ENCODE measurements around the gene SIN3A. TPM values are rescaled to one million over a fixed set of nuclear protein-coding genes. Genes with fewer than 3 reads are reported as not detected.

Gene SIN3A
- total and polyA plus RNA-seq, 2 of the 8 experiments (the other 6 are each of a cell fraction or from before 2014, with no cell fraction given), result 69.5 to 109 TPM

DNA sequence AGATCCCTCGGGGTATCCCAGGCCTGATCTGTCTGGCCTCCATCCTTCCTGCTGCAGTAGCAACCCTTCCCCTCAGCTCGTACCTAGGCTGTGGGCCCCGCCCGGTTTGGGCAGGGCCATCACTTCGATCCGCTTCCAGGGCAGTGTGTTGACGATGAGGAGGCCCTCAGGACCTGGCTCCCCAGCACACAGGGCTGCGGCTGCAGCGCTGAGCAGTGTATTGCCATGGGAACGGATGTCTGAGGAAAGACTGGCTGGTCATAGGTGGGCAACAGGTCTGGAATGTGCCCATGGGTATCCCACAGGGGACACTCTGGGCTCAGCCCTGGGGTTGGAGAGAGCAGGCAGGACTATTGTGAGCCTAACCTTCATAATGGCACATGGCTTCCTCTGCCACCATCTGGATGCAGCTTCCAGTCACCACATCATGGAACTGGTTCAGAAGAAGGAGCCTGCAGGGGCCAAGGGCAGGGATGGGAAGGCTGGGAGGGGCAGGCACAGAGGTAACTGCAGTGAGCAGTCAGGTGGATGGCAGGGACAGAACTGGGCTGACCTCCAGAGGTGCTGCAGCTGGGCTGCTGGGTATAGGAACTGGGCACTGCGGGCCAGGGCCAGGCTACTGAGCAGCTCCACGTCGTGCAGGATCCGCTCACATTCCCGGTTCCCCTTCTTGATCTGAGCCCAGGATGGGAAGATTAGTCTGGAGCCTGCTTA lies 91.8 kb downstream of the SIN3A start:
- ChIA-PET CTCF (ENCODE audit: partially characterized antibody) (interaction anchor here (1.4 kb wide), 1 partner anchor 8 kb away, joined by 5 read pairs; no protein-coding TSS in a partner anchor), POLR2A (ENCODE audit: partially characterized antibody) (interaction anchor here (0.7 to 6.5 kb wide), 4 partner anchors 9 to 20 kb away, joined by 3 to 69 read pairs (median 6); partner anchors contain the start of genes MAN2C1 and NEIL1)
- H2AFZ ChIP-seq (ENCODE audit: low read length), result no peak overlapping the region
- H3K14ac ChIP-seq (ENCODE audit: insufficient read length), result no peak overlapping the region
- H2BK5ac ChIP-seq (ENCODE audit: low read depth, low read length), result no peak overlapping the region
- H3K36me3 ChIP-seq (ENCODE audit: control insufficient read depth in 2 of 4, insufficient read depth in 4 of 4, low read length in 3 of 4), result peaks cover 0 to 25% (median 3%) of the 10 kb centered on the region in 4 experiments; a peak in 5 of 8 replicates
- H3K79me1 ChIP-seq (ENCODE audit: low read depth, low read length), result no peaks in the 10 kb centered on the region
- no peaks in the 10 kb centered on the region for H3K23me2 ChIP-seq (ENCODE audit: low read depth, low read length)
- no peak overlapping the region for H4K5ac ChIP-seq (ENCODE audit: insufficient read length, low read depth, low read length)
- DNase-seq (ENCODE audit: low read depth in 1 of 2, low spot score in 2 of 2), result no peak
- no peak overlapping the region for H2BK20ac ChIP-seq (ENCODE audit: low read length)
- no peak overlapping the region for H3K4ac ChIP-seq (replicated peaks; ENCODE audit: insufficient read length, low read depth, low read length)
- H3K4me3 ChIP-seq (ENCODE audit: extremely low read depth in 1 of 4, insufficient read depth in 2 of 4, low read depth in 3 of 4, low read length in 4 of 4), result no peak overlapping the region
- no peak overlapping the region for H3K4me2 ChIP-seq (ENCODE audit: insufficient read depth in 1 of 2, low read depth in 2 of 2, low read length in 2 of 2)
- no peak overlapping the region for H2AK5ac ChIP-seq (ENCODE audit: low read depth, low read length)
- H3K27me3 ChIP-seq (replicated peaks in 1 of 4; ENCODE audit: control insufficient read depth in 3 of 4, extremely low read depth in 1 of 4, insufficient read depth in 3 of 4, low read length in 3 of 4), result no peaks in the 10 kb centered on the region
- H3K23ac ChIP-seq (ENCODE audit: insufficient read length), result no peak overlapping the region
- H3K9ac ChIP-seq (replicated peaks in 1 of 4; ENCODE audit: extremely low read depth in 1 of 4, low read depth in 3 of 4, low read length in 3 of 4), result no peak overlapping the region
- H4K91ac ChIP-seq (replicated peaks; ENCODE audit: insufficient read length, low read length), result no peak overlapping the region
- no peak overlapping the region for H3K56ac ChIP-seq (replicated peaks; ENCODE audit: insufficient read length, low read depth, low read length)
- H3K4me1 ChIP-seq (replicated peaks in 1 of 4; ENCODE audit: control insufficient read depth in 3 of 4, insufficient read depth in 4 of 4, low read length in 3 of 4), result no peaks in the 10 kb centered on the region
- 90% methylated on average over 15 of the region's 15 CpGs; no CpG with 5 or more reads in 1 of the 2 experiments for WGBS, 2 experiments (ENCODE audit: extremely low coverage in 1 of 2, insufficient coverage in 1 of 2, insufficient read length in 1 of 2, insufficient replicate concordance in 2 of 2, low coverage in 1 of 2, low lambda C conversion rate in 2 of 2, missing lambda C conversion rate in 1 of 2)
- H2BK12ac ChIP-seq (ENCODE audit: low read depth, low read length), result no peak overlapping the region
- H2BK15ac ChIP-seq (ENCODE audit: low read length), result no peak overlapping the region
- no peak overlapping the region for H4K8ac ChIP-seq (ENCODE audit: extremely low read depth, insufficient read depth, low read length)
- H3K79me2 ChIP-seq (ENCODE audit: control insufficient read depth in 1 of 2, insufficient read depth in 2 of 2, low read length in 2 of 2), result no peaks in the 10 kb centered on the region
- no peaks in the 10 kb centered on the region for H3K9me3 ChIP-seq (ENCODE audit: insufficient read depth in 2 of 2, low read depth in 1 of 2, low read length in 1 of 2)
- no peak for FAIRE-seq
- no peak overlapping the region for H3K27ac ChIP-seq (ENCODE audit: low read depth, low read length)
- no peak overlapping the region for H2BK120ac ChIP-seq (replicated peaks; ENCODE audit: low read depth, low read length)
- H4K20me1 ChIP-seq (replicated peaks in 1 of 2; ENCODE audit: control insufficient read depth in 1 of 2, insufficient read depth in 2 of 2, low read length in 2 of 2), result peaks cover 0 to 5% of the 10 kb centered on the region in 2 experiments
- H3K18ac ChIP-seq (ENCODE audit: extremely low read depth, low read length), result no peak overlapping the region
- no peak for TF ChIP-seq RXRA (IDR thresholded peaks at IDR 0.05; ENCODE audit: insufficient read depth, low read depth, low read length)
- TF ChIP-seq, protein P1, sequence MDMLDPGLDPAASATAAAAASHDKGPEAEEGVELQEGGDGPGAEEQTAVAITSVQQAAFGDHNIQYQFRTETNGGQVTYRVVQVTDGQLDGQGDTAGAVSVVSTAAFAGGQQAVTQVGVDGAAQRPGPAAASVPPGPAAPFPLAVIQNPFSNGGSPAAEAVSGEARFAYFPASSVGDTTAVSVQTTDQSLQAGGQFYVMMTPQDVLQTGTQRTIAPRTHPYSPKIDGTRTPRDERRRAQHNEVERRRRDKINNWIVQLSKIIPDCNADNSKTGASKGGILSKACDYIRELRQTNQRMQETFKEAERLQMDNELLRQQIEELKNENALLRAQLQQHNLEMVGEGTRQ (IDR thresholded peaks at IDR 0.05; ENCODE audit: low read length), result no peak
- no peak for TF ChIP-seq RNF2 (IDR thresholded peaks at IDR 0.05; ENCODE audit: borderline replicate concordance, low read depth, low read length, missing control alignments, poor library complexity, severe bottlenecking)
- TF ChIP-seq CHD2 (IDR thresholded peaks at IDR 0.05; ENCODE audit: low read length), result no peak
- no peak for TF ChIP-seq EGR1 (IDR thresholded peaks at IDR 0.05; ENCODE audit: borderline replicate concordance, low read depth, low read length)
- TF ChIP-seq TCF12 (IDR thresholded peaks at IDR 0.05; ENCODE audit: low read depth, low read length), result no peak
- TF ChIP-seq, protein P2, sequence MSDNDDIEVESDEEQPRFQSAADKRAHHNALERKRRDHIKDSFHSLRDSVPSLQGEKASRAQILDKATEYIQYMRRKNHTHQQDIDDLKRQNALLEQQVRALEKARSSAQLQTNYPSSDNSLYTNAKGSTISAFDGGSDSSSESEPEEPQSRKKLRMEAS (IDR thresholded peaks at IDR 0.05), result no peak
- TF ChIP-seq SRF (IDR thresholded peaks at IDR 0.05; ENCODE audit: low read depth, low read length), result no peak

Measured in H1 (cell line).